WERI-Rb-1 (cell line): ENCODE data around the gene GBP3.

Source experiments
- DNase-seq: peaks from one replicate; pipeline ENCODE4 v3.0.0-alpha.2; 2020
- H3K27ac ChIP-seq: fragments of 250-450 bp; sonication (Bioruptor Pico); 2 replicates; pipeline ENCODE4 v1.5.1; 2020; ENCODE audit warnings: mild to moderate bottlenecking, moderate library complexity
- H3K27me3 ChIP-seq: fragments of 250-450 bp; sonication (Bioruptor Pico); 2 replicates; pipeline ENCODE4 v1.5.1; 2021; ENCODE audit warnings: mild to moderate bottlenecking, low read depth, moderate library complexity; ENCODE audit not compliant: insufficient read depth, severe bottlenecking
- H3K36me3 ChIP-seq: fragments of 250-450 bp; sonication (Bioruptor Pico); 2 replicates; pipeline ENCODE4 v1.5.1; 2020; ENCODE audit warnings: mild to moderate bottlenecking, moderate library complexity
- H3K4me3 ChIP-seq: 2 replicates; pipeline ENCODE4 v1.5.1; 2011; ENCODE audit warnings: low read depth, mild to moderate bottlenecking, control low read depth, low read length
- H3K9me3 ChIP-seq: fragments of 250-450 bp; sonication (Bioruptor Pico); 2 replicates; pipeline ENCODE4 v1.5.1; 2021; ENCODE audit warnings: mild to moderate bottlenecking, moderate library complexity; ENCODE audit not compliant: severe bottlenecking
- TF ChIP-seq, protein P1 (sequence below): IDR thresholded peaks from 2 replicates; pipeline ENCODE4 v1.5.1; 2011; ENCODE audit warnings: low read depth, mild to moderate bottlenecking, control low read depth, inconsistent platforms, low read length

The GBP3 gene, protein sequence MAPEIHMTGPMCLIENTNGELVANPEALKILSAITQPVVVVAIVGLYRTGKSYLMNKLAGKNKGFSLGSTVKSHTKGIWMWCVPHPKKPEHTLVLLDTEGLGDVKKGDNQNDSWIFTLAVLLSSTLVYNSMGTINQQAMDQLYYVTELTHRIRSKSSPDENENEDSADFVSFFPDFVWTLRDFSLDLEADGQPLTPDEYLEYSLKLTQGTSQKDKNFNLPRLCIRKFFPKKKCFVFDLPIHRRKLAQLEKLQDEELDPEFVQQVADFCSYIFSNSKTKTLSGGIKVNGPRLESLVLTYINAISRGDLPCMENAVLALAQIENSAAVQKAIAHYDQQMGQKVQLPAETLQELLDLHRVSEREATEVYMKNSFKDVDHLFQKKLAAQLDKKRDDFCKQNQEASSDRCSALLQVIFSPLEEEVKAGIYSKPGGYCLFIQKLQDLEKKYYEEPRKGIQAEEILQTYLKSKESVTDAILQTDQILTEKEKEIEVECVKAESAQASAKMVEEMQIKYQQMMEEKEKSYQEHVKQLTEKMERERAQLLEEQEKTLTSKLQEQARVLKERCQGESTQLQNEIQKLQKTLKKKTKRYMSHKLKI

DNA sequence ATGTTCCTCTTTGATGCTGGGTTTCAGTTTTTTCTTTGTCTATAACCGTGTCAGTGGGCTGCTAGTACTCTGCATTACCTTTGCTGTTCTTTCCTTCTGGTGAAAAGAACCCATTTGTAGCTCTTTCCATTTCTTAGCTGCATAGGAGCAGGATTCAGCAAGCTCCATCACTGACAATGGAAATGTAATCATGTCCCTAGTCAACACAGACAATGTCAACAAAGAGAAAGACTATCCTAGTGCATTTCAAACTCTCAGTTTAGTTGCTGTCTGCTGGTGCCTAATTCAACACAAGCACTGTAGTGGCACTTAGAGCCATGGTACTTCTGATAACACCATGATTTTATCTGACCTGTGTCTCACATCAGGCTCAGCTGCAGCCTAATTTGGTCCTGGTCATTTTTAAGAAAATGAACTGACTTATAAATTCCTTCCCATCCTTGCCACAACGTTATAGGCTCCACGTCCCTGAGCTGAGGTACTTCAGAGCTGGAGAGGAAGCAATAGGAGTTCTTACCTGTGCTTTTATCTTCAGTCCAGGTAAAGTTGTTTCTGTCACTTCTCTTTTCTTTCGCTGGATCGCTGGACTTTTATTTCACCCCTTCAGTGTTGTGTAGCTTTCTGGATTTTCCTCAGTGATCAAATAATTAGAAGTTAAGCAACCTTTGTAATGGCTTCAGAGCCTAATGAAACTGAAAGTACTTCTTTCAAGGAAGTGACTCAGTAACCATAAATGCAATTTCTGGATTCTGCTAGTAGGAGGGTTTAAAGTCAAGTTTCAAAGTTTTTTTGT is at the start of gene GBP3:
Gene GBP3, minus strand, starts transcription at position 700 of the 793 bp plus-strand sequence. CDS start 2,145 bp downstream, outside the sequence.
- H3K4me3 ChIP-seq: no peak within 1 kb of the TSS
- no peaks in the 10 kb centered on the region for H3K36me3 ChIP-seq
- H3K9me3 ChIP-seq: no peaks in the 10 kb centered on the region
- no peak within 1 kb of the TSS for H3K27ac ChIP-seq
- peaks cover 2% of the 10 kb centered on the region for H3K27me3 ChIP-seq
- TF ChIP-seq, protein P1, sequence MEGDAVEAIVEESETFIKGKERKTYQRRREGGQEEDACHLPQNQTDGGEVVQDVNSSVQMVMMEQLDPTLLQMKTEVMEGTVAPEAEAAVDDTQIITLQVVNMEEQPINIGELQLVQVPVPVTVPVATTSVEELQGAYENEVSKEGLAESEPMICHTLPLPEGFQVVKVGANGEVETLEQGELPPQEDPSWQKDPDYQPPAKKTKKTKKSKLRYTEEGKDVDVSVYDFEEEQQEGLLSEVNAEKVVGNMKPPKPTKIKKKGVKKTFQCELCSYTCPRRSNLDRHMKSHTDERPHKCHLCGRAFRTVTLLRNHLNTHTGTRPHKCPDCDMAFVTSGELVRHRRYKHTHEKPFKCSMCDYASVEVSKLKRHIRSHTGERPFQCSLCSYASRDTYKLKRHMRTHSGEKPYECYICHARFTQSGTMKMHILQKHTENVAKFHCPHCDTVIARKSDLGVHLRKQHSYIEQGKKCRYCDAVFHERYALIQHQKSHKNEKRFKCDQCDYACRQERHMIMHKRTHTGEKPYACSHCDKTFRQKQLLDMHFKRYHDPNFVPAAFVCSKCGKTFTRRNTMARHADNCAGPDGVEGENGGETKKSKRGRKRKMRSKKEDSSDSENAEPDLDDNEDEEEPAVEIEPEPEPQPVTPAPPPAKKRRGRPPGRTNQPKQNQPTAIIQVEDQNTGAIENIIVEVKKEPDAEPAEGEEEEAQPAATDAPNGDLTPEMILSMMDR: no peak
- no peak for DNase-seq

DNA sequence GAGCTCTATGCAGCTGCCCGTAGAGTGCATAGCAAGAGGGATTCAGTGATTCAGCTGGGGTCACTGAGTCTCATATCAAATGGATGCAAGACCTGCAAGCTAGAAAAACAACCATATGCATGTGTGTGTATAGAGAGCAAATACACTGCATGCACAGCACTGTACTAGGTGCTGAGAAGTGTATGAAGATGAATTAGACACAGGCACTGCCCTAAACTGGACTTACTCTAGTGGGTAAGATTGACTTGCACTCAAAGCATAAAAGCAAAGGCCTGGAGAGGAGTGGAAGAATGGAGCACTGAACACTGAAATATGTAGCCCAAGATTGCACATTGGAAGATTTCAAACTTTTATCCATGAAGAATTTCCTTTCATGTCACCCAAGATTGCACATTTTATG is 47.8 kb upstream of the GBP3 start:
- peaks cover 7% of the 10 kb centered on the region for H3K27me3 ChIP-seq
- no peak overlapping the region for H3K4me3 ChIP-seq
- no peaks in the 10 kb centered on the region for H3K36me3 ChIP-seq
- H3K27ac ChIP-seq: no peak overlapping the region
- no peak for DNase-seq
- TF ChIP-seq, protein P1: no peak
- H3K9me3 ChIP-seq: no peaks in the 10 kb centered on the region

- H3K4me3 ChIP-seq: no peak overlapping the region
- H3K9me3 ChIP-seq: no peaks in the 10 kb centered on the region
- TF ChIP-seq, protein P1: no peak
- H3K27me3 ChIP-seq: peaks cover 7% of the 10 kb centered on the region
- no peaks in the 10 kb centered on the region for H3K36me3 ChIP-seq
- no peak for DNase-seq
- H3K27ac ChIP-seq: no peak overlapping the region
Measured at GRCh38 chr1:89069951-89070350, 47.3 kb upstream of the GBP3 start.

- no peaks in the 10 kb centered on the region for H3K9me3 ChIP-seq
- H3K27me3 ChIP-seq: peaks cover 7% of the 10 kb centered on the region
- no peak for DNase-seq
- TF ChIP-seq, protein P1: no peak
- H3K36me3 ChIP-seq: no peaks in the 10 kb centered on the region
- no peak overlapping the region for H3K4me3 ChIP-seq
- H3K27ac ChIP-seq: no peak overlapping the region
Measured at GRCh38 chr1:89068291-89068690, 45.6 kb upstream of the GBP3 start.

- Histone ChIP-seq H3K4me3 (no peak within 1 kb of the TSS), H3K27ac (no peak within 1 kb of the TSS), H3K9me3 (no peaks in the 10 kb centered on the region), H3K36me3 (no peaks in the 10 kb centered on the region), H3K27me3 (peaks cover 7% of the 10 kb centered on the region)
- TF ChIP-seq, protein P1: no peak
- no peak for DNase-seq
Measured at GRCh38 chr1:89065079-89065868, 42.6 kb upstream of the GBP3 start, which contains the start of gene GBP1. TSS of gene GBP1 (minus strand) at chr1:89065208. CDS start at chr1:89063234, 1,974 bp downstream.
